Breast epithelium (tissue), 3 donors: ENCODE data around the gene PCSK4.

ENCODE experiments used
- CTCF ChIP-seq, 3 donors: fragments of 450-650 bp; IDR thresholded peaks; one replicate each; pipeline ENCODE4 v1.5.1; 2016 to 2017; ENCODE audit warnings: antibody characterized with exemption in 3 of 3, mild to moderate bottlenecking in 3 of 3, moderate library complexity in 3 of 3
- POLR2A ChIP-seq: fragments of 450-650 bp; IDR thresholded peaks from one replicate; pipeline ENCODE4 v1.6.1; 2016; ENCODE audit warnings: antibody characterized with exemption, mild to moderate bottlenecking, moderate library complexity

DNA sequence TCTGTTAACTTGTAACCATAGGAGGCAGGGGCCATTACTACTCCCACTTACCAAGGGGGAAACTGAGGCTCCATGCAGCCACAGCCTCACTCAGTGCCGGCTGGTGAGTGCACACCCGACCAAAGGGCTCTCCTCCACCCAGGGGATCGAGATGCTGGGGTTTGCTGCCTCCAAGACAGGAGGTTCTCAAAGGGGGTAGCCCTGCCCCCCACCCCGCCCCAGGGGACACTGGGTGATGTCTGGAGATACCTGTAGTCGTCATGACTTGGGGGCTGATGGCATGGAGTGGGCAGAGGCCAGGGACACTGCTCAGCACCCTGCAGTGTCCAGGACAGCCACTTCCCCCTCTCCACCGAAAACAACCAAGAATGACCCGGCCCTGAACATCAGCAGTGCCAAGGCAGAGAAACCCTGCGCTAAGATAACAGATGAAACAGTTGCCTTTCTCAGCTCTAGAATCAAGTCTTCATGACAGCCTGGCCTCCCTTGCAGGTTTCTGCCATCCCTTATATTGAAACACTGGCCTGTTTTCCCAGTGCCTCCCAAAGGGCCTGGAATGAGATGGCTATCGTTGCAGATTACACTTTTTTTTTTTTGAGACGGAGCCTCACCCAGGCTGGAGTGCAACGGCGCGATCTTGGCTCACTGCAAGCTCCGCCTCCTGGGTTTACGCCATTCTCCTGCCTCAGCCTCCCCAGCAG lies 4.1 kb upstream of the PCSK4 start:
- no peak for TF ChIP-seq CTCF (IDR thresholded peaks at IDR 0.05)
- TF ChIP-seq POLR2A = no peak
